Fibroblast of mammary gland (primary cell): Measurements from ENCODE around the gene KCNJ6.
"Not testable (repeated sequence)": the region's sequence is repeated elsewhere in the genome, so short reads cannot be mapped to it uniquely, and the experiment has no call there.

Source experiments
- DNase-seq: peaks from one replicate; pipeline ENCODE4 v3.0.0-alpha.2; 2010; ENCODE audit warnings: low read depth
- H3K4me3 ChIP-seq: 2 replicates; pipeline ENCODE4 v1.5.1; 2011; ENCODE audit warnings: low read depth, mild to moderate bottlenecking, low read length, moderate library complexity; ENCODE audit not compliant: control insufficient read depth
- TF ChIP-seq, protein P1 (sequence below): conservative IDR thresholded peaks from 2 replicates; pipeline ENCODE4 v1.5.1; 2011; ENCODE audit warnings: low read depth, low read length, inconsistent platforms; ENCODE audit not compliant: control insufficient read depth, insufficient read depth

The KCNJ6 gene

DNA sequence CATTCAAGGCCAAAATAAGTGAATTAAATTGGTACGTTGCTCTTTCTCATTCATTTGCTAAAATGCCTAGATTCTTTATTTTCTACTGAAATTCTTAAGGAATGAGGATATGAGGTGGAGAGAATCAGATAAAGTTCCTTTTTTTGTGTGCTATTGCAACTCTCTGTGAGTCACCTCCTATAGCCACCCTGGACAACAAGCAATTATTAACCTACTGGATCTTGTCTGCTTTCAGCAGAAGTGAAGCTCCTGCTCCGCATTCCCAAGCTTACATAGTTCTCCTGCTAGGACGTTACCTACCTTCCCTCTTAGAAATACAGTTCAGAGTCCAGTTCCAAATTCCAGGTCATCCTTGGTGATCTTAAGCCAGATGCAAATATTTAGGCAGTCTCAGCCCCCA lies 4.8 kb upstream of the KCNJ6 start:
- no peak for DNase-seq
- TF ChIP-seq, protein P1, sequence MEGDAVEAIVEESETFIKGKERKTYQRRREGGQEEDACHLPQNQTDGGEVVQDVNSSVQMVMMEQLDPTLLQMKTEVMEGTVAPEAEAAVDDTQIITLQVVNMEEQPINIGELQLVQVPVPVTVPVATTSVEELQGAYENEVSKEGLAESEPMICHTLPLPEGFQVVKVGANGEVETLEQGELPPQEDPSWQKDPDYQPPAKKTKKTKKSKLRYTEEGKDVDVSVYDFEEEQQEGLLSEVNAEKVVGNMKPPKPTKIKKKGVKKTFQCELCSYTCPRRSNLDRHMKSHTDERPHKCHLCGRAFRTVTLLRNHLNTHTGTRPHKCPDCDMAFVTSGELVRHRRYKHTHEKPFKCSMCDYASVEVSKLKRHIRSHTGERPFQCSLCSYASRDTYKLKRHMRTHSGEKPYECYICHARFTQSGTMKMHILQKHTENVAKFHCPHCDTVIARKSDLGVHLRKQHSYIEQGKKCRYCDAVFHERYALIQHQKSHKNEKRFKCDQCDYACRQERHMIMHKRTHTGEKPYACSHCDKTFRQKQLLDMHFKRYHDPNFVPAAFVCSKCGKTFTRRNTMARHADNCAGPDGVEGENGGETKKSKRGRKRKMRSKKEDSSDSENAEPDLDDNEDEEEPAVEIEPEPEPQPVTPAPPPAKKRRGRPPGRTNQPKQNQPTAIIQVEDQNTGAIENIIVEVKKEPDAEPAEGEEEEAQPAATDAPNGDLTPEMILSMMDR: no peak

DNA sequence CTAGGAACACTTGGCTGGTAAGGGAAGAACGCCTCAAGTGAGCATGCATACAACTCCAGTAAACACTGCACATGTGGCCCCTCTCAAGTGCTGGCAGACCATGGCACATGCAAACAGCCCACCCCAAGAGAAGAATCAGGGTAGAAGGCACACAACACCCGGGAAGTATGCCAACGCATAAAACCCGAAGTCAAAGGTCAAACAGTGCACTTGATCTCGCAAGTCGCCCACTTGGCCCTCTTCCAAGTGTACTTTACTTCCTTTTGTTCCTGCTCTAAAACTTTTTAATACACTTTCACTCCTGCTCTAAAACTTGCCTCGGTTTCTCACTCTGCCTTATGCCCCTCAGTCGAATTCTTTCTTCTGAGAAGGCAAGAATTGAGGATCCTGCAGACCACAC lies 4.0 kb upstream of the KCNJ6 start:
- not testable (repeated sequence) for H3K4me3 ChIP-seq, DNase-seq

More for the DNA sequence above, 4.8 kb upstream of the KCNJ6 start:
- H3K4me3 ChIP-seq: no peak overlapping the region

DNA sequence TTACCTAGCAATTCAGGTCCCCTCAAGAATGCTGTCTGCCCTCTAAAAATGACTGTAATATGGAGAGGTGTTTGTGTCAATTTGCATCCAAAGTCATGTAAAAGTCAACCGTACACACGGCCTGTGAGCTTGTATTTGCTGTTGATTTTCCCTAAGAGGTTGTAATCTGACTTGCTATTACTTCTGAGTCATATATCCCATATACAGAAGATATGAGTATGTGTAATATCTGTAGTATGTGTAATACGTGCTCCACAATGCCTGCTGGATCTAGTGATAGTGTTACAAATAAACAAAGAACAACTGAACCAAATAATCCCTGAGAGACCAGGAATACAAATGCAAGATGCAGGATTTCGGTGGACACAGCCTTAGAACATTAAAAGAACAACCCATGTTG lies 1.4 kb upstream of the KCNJ6 start:
- no peak overlapping the region for H3K4me3 ChIP-seq
- TF ChIP-seq, protein P1: no peak
- peak; percentile 17 for DNase-seq

DNA sequence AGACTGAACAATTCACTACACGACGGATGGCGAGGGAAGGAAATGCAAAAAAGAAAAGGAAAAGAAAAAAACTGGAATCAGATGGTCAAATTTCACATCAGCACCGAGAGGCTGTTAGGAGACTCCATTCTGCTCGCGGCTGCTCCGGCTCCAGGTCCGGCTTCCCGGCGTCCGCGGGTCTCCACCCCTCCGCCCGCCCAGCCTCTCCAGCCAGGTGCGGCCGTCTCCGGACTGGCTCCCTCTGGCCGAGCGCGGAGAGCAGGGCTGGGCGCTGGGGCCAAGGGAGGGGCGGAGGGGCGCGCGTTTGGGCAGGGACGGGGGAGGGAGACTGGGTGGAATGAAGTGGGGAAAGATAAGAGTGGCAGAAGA lies 332 bp downstream of the KCNJ6 start:
- H3K4me3 ChIP-seq: no peak overlapping the region
- TF ChIP-seq, protein P1: no peak
- no peak for DNase-seq

DNA sequence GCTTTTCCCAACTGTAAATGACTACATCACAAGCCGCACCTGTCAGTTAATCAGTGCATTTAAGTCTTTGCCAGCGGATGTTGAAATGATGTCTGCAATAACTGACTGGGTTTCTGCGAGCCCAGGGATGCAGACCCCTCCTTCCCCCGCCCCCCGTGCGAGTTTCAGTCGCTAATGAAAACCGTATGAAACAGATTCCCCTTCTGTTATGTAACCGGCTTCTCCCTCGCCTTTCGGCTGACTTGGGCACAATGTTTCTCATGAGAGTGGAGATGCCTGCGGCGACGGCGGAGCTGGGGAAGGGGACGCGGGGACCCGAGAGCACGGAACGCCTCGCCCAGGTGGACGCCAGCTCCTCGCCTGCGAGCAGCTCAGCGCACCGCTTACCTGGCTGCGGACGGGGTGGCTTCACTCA lies 753 bp downstream of the KCNJ6 start:
- no peak for DNase-seq
- H3K4me3 ChIP-seq: no peak overlapping the region
- TF ChIP-seq, protein P1: no peak

DNA sequence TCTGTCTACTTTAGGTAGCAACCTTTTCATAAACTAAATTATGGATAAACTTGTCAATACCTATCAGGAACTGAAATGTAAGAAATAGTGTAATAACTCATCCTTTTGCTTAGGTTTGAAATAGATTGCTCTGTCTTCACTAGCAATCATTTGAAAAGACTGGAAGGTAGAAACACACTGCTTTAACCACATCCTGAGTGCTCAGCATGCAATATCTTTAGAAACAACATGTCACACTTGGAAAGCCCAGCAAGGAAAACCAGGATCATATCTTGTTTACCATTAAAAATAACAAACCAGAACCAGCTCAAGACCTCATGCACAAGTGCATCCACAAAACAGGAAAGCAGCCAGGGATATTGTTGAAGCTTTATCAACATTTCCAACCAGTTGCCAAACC lies 3.6 kb downstream of the KCNJ6 start:
- TF ChIP-seq, protein P1: no peak

DNA sequence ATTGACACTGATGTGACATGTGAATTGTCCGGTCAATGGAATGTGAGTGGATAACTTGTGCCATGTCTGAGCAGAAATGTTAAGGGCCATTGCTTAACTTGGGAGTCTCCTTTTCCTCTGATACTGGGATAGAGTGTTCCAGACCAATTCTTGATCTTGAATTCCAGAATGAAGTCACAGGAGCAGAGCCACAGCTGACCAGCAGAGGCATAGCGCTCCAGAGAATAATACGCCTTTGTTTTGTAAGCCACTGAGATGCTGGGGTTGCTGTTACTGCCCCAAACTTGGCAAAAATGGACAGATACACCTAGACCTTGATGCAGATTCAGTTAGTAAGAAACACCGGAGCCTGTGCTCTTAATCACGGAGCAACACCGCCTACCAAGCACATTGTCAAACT lies 6.3 kb downstream of the KCNJ6 start:
- no peak for DNase-seq
- TF ChIP-seq, protein P1: no peak
- H3K4me3 ChIP-seq: no peak overlapping the region

More for the DNA sequence above, 3.6 kb downstream of the KCNJ6 start:
- no peak overlapping the region for H3K4me3 ChIP-seq
- DNase-seq: no peak
